Breast epithelium (tissue), 3 donors: ENCODE results near the gene SUPT20H.

Experiments
- CTCF ChIP-seq, 3 donors: fragments of 450-650 bp; IDR thresholded peaks; one replicate each; pipeline ENCODE4 v1.5.1; 2016 to 2017; ENCODE audit warnings: antibody characterized with exemption in 3 of 3, mild to moderate bottlenecking in 3 of 3, moderate library complexity in 3 of 3
- POLR2A ChIP-seq: fragments of 450-650 bp; IDR thresholded peaks from one replicate; pipeline ENCODE4 v1.6.1; 2016; ENCODE audit warnings: antibody characterized with exemption, mild to moderate bottlenecking, moderate library complexity

DNA sequence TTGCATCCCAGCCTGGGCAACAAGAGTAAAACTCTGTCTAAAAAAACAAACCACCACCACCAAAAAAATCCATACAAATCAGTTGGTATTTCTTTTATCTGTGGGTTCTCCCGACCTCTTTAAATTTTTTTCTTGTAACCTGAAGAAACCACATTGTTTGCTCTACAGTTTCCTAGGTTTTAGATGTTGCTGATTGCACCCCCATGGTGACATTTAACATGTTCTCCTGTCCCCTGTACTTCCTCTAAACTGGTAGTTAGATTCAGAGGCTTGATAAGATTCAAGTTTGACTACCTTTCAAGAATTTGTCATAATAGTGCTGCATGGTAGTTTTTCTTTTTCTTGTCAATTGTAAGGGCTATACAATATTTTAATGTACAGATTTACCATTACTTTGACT lies 84.3 kb downstream of the SUPT20H start:
- no peak for TF ChIP-seq CTCF (IDR thresholded peaks at IDR 0.05)
- TF ChIP-seq POLR2A: no peak
